Astrocyte (in vitro differentiated cells and primary cell): ENCODE results near the gene KCTD21. TPM values are rescaled to one million over a fixed set of nuclear protein-coding genes. Genes with fewer than 3 reads are reported as not detected.
"Not testable (repeated sequence)": the region's sequence is repeated elsewhere in the genome, so short reads cannot be mapped to it uniquely, and the experiment has no call there.

Experiments used
- DNase-seq: peaks from one replicate; pipeline ENCODE4 v3.0.0-alpha.2; 2010; ENCODE audit warnings: low read depth
- FAIRE-seq: peaks from 2 replicates; lab custom pipeline; 2011; peaks lifted over from hg19 to GRCh38; lab: Jason Lieb, UNC
- H2AFZ ChIP-seq: 2 replicates; pipeline ENCODE4 v1.6.0; 2012; ENCODE audit warnings: low read depth, low read length, inconsistent platforms
- H3K27ac ChIP-seq: 2 replicates; pipeline ENCODE4 v1.5.1; 2011; ENCODE audit warnings: low read depth, low read length, inconsistent platforms
- H3K27me3 ChIP-seq: 2 replicates; pipeline ENCODE4 v1.6.0; 2011; ENCODE audit warnings: low read length, inconsistent platforms; ENCODE audit not compliant: insufficient read depth
- H3K36me3 ChIP-seq: 2 replicates; pipeline ENCODE4 v1.5.1; 2011; ENCODE audit warnings: low read length, inconsistent platforms; ENCODE audit not compliant: insufficient read depth
- H3K4me1 ChIP-seq: 2 replicates; pipeline ENCODE4 v1.5.1; 2011; ENCODE audit warnings: low read length, inconsistent platforms; ENCODE audit not compliant: insufficient read depth
- H3K4me2 ChIP-seq: 2 replicates; pipeline ENCODE4 v1.6.0; 2012; ENCODE audit warnings: low read length, inconsistent platforms
- H3K4me3 ChIP-seq: 2 replicates; pipeline ENCODE4 v1.5.1; 2011; ENCODE audit warnings: low read depth, mild to moderate bottlenecking, low read length, inconsistent platforms; ENCODE audit not compliant: insufficient read depth
- H3K79me2 ChIP-seq: 2 replicates; pipeline ENCODE4 v1.6.0; 2012; ENCODE audit warnings: mild to moderate bottlenecking, low read length, inconsistent platforms; ENCODE audit not compliant: insufficient read depth
- H3K9ac ChIP-seq: 2 replicates; pipeline ENCODE4 v1.6.0; 2012; ENCODE audit warnings: mild to moderate bottlenecking, low read length, inconsistent platforms
- H3K9me3 ChIP-seq: 2 replicates; pipeline ENCODE4 v1.5.1; 2012; ENCODE audit warnings: low read depth, mild to moderate bottlenecking, low read length, inconsistent platforms; ENCODE audit not compliant: insufficient read depth
- H4K20me1 ChIP-seq: 2 replicates; pipeline ENCODE4 v1.6.0; 2012; ENCODE audit warnings: low read length, inconsistent platforms; ENCODE audit not compliant: insufficient read depth
- H3K27ac Mint-ChIP-seq: one replicate; pipeline ENCODE4 v1.8.0; 2021; ENCODE audit warnings: mild to moderate bottlenecking, mixed read lengths; ENCODE audit not compliant: unreplicated experiment
- H3K27me3 Mint-ChIP-seq: one replicate; pipeline ENCODE4 v1.8.0; 2021; ENCODE audit warnings: low read depth, mixed read lengths; ENCODE audit not compliant: unreplicated experiment
- H3K36me3 Mint-ChIP-seq: one replicate; pipeline ENCODE4 v1.8.0; 2021; ENCODE audit warnings: low read depth, mixed read lengths; ENCODE audit not compliant: unreplicated experiment
- H3K4me1 Mint-ChIP-seq: one replicate; pipeline ENCODE4 v1.8.0; 2021; ENCODE audit warnings: low read depth, mixed read lengths; ENCODE audit not compliant: unreplicated experiment
- H3K4me3 Mint-ChIP-seq: one replicate; pipeline ENCODE4 v1.8.0; 2021; ENCODE audit warnings: mild to moderate bottlenecking, moderate library complexity, mixed read lengths; ENCODE audit not compliant: unreplicated experiment
- H3K9me3 Mint-ChIP-seq: one replicate; pipeline ENCODE4 v1.8.0; 2021; ENCODE audit warnings: mild to moderate bottlenecking, mixed read lengths; ENCODE audit not compliant: unreplicated experiment
- CTCF ChIP-seq: IDR thresholded peaks from 2 replicates; pipeline ENCODE4 v1.5.1; 2011; ENCODE audit warnings: low read depth, mild to moderate bottlenecking, inconsistent platforms, low read length, moderate library complexity; ENCODE audit not compliant: insufficient read depth
- EZH2 ChIP-seq: IDR thresholded peaks from 2 replicates; pipeline ENCODE4 v1.6.1; 2012; ENCODE audit warnings: mild to moderate bottlenecking, low read length, inconsistent platforms; ENCODE audit not compliant: insufficient read depth
- total RNA-seq: library from RNA; stranded (reverse); gene quantifications from 2 replicates; pipeline ENCODE4 v1.2.1, GENCODE V29; 2021

KCTD21 gene
- total RNA-seq, 1 donor from 2014 or later = 14.0 TPM

GRCh38 chr11:78234006-78234405 is 45.6 kb upstream of the KCTD21 start:
- Histone ChIP-seq H3K4me3 (no peak overlapping the region), H3K36me3 (no peaks in the 10 kb centered on the region), H3K27ac (no peak overlapping the region), H3K27me3 (no peaks in the 10 kb centered on the region), H3K4me1 (no peaks in the 10 kb centered on the region), H3K9me3 (no peaks in the 10 kb centered on the region), H4K20me1 (peaks cover 4% of the 10 kb centered on the region), H2AFZ (no peak overlapping the region), H3K9ac (no peak overlapping the region), H3K4me2 (no peak overlapping the region), H3K79me2 (no peaks in the 10 kb centered on the region)
- DNase-seq (no peak), FAIRE-seq (no peak)
- TF ChIP-seq EZH2 (no peak), CTCF (no peak)
- H3K4me3 Mint-ChIP-seq = no peak overlapping the region
- peaks cover 16% of the 10 kb centered on the region for H3K36me3 Mint-ChIP-seq
- peaks cover 18% of the 10 kb centered on the region for H3K4me1 Mint-ChIP-seq
- no peaks in the 10 kb centered on the region for H3K27me3 Mint-ChIP-seq
- H3K27ac Mint-ChIP-seq = peak overlapping the region; percentile 10
- peaks cover 3% of the 10 kb centered on the region for H3K9me3 Mint-ChIP-seq

GRCh38 chr11:78233046-78233445 is 44.6 kb upstream of the KCTD21 start:
- not testable (repeated sequence) for H3K4me3 Mint-ChIP-seq, H2AFZ ChIP-seq, H3K36me3 ChIP-seq, H3K9me3 ChIP-seq, H3K27ac Mint-ChIP-seq, H3K4me2 ChIP-seq, H3K9me3 Mint-ChIP-seq, FAIRE-seq, H3K27me3 Mint-ChIP-seq, H3K4me3 ChIP-seq, H3K4me1 ChIP-seq, DNase-seq, H3K27ac ChIP-seq, H3K27me3 ChIP-seq, H3K9ac ChIP-seq, H3K79me2 ChIP-seq
- peaks cover 18% of the 10 kb centered on the region for H3K4me1 Mint-ChIP-seq
- H4K20me1 ChIP-seq = peaks cover 10% of the 10 kb centered on the region
- H3K36me3 Mint-ChIP-seq = peaks cover 16% of the 10 kb centered on the region

GRCh38 chr11:78231962-78232501 is 43.6 kb upstream of the KCTD21 start:
- Histone ChIP-seq H3K9me3 (no peaks in the 10 kb centered on the region), H3K79me2 (no peaks in the 10 kb centered on the region), H4K20me1 (peaks cover 13% of the 10 kb centered on the region), H2AFZ (no peak overlapping the region), H3K4me2 (peak overlapping the region; percentile 36), H3K4me3 (no peak overlapping the region), H3K9ac (no peak overlapping the region), H3K36me3 (no peaks in the 10 kb centered on the region), H3K27me3 (no peaks in the 10 kb centered on the region), H3K4me1 (no peaks in the 10 kb centered on the region), H3K27ac (no peak overlapping the region)
- Mint-ChIP-seq H3K9me3 (peaks cover 3% of the 10 kb centered on the region), H3K36me3 (peaks cover 15% of the 10 kb centered on the region), H3K4me3 (no peak overlapping the region), H3K27ac (no peak overlapping the region), H3K27me3 (no peaks in the 10 kb centered on the region), H3K4me1 (peaks cover 18% of the 10 kb centered on the region)
- FAIRE-seq = no peak
- no peak for TF ChIP-seq EZH2
- DNase-seq = peak; percentile 87
